Spleen (tissue), 7 donors: ENCODE measurements around the gene DCDC1.

Source experiments
- CTCF ChIP-seq, 11 experiments: fragments of 200-600 bp in 7 of 11; fragments of 450-650 bp in 4 of 11; sonication (generic) in 4 of 11; IDR thresholded peaks in 8 of 11; conservative IDR thresholded peaks in 3 of 11; 1 replicate in 7 of 11; 2 replicates in 4 of 11; pipeline versions ENCODE4 v1.4.0 to v1.8.0; 2016 to 2021; ENCODE audit warnings: antibody characterized with exemption in 11 of 11, inconsistent platforms in 4 of 11, mild to moderate bottlenecking in 1 of 11
- POLR2A ChIP-seq, 3 donors: fragments of 450-650 bp; IDR thresholded peaks; one replicate each; pipeline ENCODE4 v1.5.1; 2017; ENCODE audit warnings: antibody characterized with exemption in 3 of 3, mild to moderate bottlenecking in 1 of 3
- donor health status: DM: no; HTN: no; CAD: no; lungs with moderate emphysema.
- donor health status: DM: no; HTN: no; CAD: no.
- donor health status: DM: no; HTN: no; CAD: no.

GRCh38 chr11:30908857-30909256, 460.7 kb downstream of the DCDC1 start:
- no peak for TF ChIP-seq CTCF (IDR thresholded peaks at IDR 0.05 in 8 of 11, conservative IDR thresholded peaks at IDR 0.05 in 3 of 11)
- TF ChIP-seq POLR2A (IDR thresholded peaks at IDR 0.05), result no peak
